Ovary (tissue), 3 donors: Measurements from ENCODE around the gene TRAF5.

Experiments used
- POLR2A ChIP-seq: fragments of 450-650 bp; IDR thresholded peaks from one replicate; pipeline ENCODE4 v1.6.1; 2017; ENCODE audit warnings: antibody characterized with exemption, mild to moderate bottlenecking, moderate library complexity
- TF ChIP-seq, protein P1 (sequence below), 3 donors: fragments of 450-650 bp in 2 of 3; fragments of 200-600 bp in 1 of 3; IDR thresholded peaks; one replicate each; pipeline versions ENCODE4 v1.5.1 to v1.8.0; 2016 to 2022; ENCODE audit warnings: antibody characterized with exemption in 3 of 3, mild to moderate bottlenecking in 1 of 3
- donor health status: DM: no; HTN: no; CAD: no.

DNA sequence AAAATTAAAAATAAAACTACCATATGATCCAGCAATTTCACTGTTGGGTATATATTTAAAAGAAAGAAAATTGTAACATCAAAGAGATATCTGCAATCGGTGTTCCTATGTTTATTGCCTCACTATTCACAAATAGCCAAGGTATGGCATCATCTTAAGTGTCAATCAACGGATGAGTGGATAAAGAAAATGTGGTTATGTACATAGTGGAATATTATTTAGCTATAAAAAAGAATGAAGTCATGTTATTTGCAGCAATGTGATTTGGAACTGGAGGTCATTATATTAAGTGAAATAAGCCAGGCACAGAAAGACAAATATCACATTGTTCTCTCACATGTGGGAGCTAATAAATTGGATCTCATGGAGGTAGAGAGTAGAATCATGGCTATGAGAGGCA is 89.1 kb downstream of the TRAF5 start:
- TF ChIP-seq, protein P1, sequence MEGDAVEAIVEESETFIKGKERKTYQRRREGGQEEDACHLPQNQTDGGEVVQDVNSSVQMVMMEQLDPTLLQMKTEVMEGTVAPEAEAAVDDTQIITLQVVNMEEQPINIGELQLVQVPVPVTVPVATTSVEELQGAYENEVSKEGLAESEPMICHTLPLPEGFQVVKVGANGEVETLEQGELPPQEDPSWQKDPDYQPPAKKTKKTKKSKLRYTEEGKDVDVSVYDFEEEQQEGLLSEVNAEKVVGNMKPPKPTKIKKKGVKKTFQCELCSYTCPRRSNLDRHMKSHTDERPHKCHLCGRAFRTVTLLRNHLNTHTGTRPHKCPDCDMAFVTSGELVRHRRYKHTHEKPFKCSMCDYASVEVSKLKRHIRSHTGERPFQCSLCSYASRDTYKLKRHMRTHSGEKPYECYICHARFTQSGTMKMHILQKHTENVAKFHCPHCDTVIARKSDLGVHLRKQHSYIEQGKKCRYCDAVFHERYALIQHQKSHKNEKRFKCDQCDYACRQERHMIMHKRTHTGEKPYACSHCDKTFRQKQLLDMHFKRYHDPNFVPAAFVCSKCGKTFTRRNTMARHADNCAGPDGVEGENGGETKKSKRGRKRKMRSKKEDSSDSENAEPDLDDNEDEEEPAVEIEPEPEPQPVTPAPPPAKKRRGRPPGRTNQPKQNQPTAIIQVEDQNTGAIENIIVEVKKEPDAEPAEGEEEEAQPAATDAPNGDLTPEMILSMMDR (IDR thresholded peaks at IDR 0.05), result no peak
- TF ChIP-seq POLR2A, result no peak
